Brain pericyte (primary cell): Measurements from ENCODE around the gene ZNF804A.
A peak's percentile ranks its signal among the peaks of the same experiment; 100 is the strongest.

Experiments used
- DNase-seq: peaks from one replicate; pipeline ENCODE4 v3.0.0-alpha.2; 2012; ENCODE audit warnings: low read depth, low spot score

Gene ZNF804A

GRCh38 chr2:184610891-184611290 lies 12.6 kb downstream of the ZNF804A start:
- no peak for DNase-seq

GRCh38 chr2:184611361-184612085 lies 13.2 kb downstream of the ZNF804A start:
- no peak for DNase-seq

DNA sequence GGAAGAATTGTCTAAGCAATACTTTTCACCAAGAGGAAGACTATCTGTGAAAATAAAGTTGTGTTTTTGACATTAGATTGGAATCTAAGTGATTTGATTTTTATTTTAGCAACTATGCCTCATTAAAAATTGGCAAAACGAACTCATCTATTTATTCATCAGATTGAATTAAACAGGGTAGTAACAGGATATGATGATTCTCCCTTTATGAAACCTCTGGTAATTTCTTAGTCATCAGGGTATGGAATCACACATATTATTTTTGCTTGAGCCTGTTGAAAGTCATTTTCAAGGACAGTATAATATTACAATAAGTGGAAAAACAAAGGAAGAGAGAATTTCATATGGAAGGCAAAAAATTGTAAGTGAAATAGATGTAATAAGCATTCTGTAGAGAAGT lies 22.0 kb downstream of the ZNF804A start:
- DNase-seq: no peak

GRCh38 chr2:184624311-184624710 lies 26.0 kb downstream of the ZNF804A start:
- no peak for DNase-seq

DNA sequence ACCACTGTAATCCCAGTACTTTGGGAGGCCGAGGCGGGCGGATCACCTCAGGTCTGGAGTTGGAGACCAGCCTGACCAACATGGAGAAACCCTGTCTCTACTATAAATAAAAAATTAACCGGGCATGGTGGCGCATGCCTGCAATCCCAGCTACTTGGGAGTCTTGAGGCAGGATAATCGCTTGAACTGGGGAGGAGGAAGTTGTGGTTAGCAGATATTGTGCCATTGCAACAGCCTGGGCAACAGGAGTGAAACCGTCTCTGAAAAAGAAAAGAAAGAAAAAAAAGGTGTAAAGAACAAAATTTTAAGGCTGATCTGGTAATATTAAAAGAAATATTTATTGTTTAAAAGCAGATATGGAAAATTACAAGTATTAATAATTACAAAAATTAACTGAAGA lies 29.7 kb downstream of the ZNF804A start:
- DNase-seq: no peak

- DNase-seq: no peak
Measured at GRCh38 chr2:184633726-184634125, 35.4 kb downstream of the ZNF804A start.

- DNase-seq: no peak
Measured at GRCh38 chr2:184637781-184638180, 39.5 kb downstream of the ZNF804A start.

DNA sequence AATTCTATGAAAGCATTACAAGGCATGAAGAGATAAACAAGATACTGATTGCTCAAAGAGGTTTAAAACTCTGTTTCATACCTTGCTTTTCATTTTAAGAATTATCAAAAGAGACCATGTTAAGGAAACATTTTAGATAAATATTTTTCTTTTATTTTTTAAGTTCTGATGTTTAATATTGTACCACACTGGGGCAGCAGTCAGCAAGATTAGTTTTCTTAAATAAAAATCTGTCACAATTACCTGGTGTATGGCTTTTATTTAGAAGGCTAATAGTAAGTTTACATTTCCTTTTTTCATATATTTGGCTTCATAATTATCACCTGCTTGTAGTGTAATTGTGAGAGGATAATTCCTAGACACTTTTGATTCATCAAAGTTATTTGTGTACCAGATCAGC lies 46.4 kb downstream of the ZNF804A start:
- no peak for DNase-seq

DNA sequence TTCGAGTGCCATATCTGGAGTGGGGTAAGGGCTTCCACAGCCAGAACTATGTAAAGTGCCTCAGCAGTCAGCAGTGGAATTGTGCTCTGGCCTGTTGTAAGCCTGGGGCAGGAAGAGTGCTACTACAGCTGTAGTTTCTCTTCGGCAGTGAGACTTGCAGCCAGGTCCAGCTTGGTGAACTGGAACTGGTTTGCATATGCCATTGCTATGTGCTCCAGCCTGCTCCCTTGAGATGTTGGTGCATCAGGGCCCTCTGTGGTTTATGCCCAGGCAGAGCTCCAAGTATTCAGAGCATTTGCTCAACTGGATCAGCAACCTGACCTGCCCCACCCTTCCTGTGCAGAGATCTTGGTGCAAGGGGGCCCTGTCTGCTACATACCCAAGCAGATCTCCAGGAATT lies 47.8 kb downstream of the ZNF804A start:
- no peak for DNase-seq

GRCh38 chr2:184646593-184646992 lies 48.3 kb downstream of the ZNF804A start:
- no peak for DNase-seq

DNA sequence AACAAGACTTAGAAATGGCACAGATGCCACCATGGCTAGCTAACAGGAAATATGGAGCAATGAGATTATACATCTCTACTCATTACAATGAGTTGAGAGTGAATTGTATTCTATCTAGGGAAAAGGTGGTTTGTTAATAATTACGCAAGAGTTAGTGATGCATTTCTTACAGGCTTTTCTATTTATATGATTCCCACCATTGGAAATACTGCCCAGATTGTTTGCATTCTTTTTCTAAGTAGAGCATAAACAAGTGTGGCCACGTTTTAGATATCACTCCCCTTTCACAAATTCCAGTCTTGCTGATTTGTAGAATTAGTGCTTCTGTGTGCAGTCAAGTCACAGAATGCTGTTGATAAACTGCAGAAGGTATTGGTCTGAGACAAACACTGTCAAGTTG lies 56.6 kb downstream of the ZNF804A start:
- no peak for DNase-seq

- DNase-seq: no peak
Measured at GRCh38 chr2:184677171-184677570, 78.8 kb downstream of the ZNF804A start.

- DNase-seq: no peak
Measured at GRCh38 chr2:184679219-184680018, 81.1 kb downstream of the ZNF804A start.

DNA sequence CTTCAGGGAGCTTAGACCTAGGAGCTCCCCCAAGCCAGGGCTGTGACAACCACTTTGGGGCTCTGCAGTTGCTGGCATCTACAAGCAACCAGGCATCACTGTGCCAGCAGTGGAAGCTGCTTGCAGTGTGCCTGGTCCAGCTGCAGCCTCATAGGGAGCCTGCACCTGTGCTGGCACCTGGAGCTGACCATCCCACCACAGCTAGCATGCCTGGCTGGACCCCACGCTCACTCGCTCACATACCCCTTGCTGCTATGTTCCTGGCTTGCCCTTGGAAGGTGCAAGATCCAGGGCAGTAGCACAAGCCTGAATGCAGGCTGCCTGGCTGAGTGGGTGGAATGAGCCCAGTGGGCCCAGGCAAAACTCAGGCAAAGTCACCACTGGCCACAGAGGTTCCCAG lies 82.5 kb downstream of the ZNF804A start:
- no peak for DNase-seq

DNA sequence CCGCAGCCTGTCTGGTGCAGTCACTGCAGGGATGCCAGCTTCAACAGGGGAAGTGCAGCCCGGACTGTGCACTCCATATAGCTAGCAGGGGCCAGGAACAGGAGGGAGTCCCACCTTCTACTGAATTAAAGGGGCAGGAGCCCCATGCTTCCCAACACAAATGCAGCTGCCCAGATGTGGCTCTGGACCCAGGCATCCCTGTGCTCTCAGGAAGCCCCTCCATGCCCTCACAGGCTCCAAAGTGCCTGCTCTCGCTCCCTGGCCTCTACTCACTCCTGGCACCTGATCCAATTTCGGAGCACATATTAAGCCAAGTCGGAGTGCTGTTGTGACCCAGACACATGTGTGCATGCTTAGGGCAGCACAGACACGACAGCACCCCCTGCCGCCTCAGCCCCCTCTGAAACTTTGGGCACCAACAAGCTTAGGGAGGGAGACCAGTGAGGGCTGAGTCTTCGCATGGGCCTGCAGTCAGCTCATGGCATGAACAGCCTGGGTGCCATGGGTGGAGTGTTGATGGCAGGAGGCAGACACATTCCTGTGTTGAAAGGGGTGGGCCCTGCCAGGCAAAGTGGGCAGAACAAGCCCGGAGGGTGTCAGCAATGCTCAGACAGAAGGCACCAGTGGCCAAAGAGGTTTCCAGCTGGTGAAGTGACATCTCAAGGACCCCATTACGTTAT lies 83.5 kb downstream of the ZNF804A start:
- no peak for DNase-seq

GRCh38 chr2:184683911-184684310 lies 85.6 kb downstream of the ZNF804A start:
- no peak for DNase-seq

- no peak for DNase-seq
Measured at GRCh38 chr2:184685999-184686841, 87.9 kb downstream of the ZNF804A start.

DNA sequence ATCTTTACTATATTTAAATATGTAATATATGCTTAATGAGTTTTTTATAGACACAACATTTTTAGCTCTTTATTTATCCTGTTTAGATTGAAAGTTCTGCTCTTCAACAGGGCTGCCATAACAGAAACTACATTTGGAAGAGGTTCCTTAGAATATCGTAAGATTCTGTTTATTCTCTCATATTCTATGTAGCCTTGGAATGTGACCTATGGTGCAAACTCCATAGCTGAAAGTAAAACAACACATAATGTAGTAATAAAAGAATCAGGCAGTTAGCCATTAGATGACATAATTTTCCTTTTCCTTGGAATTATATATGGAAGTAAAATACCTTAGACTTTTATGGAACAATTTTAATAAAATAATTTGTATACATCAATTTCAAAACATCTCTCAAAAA lies 91.3 kb downstream of the ZNF804A start:
- DNase-seq: no peak

- peak; percentile 21 for DNase-seq
Measured at GRCh38 chr2:184692141-184692734, 93.9 kb downstream of the ZNF804A start.

DNA sequence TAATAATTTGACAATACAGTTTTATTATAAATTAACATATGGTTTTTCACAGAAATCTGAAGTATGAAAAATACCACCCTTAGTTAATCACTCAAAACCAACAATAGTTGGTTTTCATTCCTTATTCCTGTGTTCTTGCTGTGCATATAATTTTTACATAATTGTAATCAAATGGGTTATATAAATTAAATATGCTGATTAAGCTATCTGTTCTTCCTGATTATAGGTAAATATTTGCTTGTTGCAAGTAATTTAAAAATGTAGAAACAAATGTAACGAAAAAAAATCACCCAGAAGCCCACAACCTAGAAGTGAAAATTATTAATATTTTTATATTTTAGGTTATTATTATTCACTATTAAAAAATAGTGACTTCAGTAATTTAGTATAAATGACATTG lies 98.3 kb downstream of the ZNF804A start:
- DNase-seq: no peak

GRCh38 chr2:184698476-184698875 lies 100.1 kb downstream of the ZNF804A start:
- no peak for DNase-seq
